ENCODE measurements around the gene IL18BP.

IL18BP gene

GRCh38 chr11:71998649-71999310, at the start of gene IL18BP:
IL18BP (plus strand) TSS chr11:71998909; CDS start chr11:71999985, 1,076 bp downstream.
- no peak for ATAC-seq
- TF ChIP-seq ARNTL (CRISPR knock-in tag; IDR thresholded peaks at IDR 0.05; ENCODE audit: borderline replicate concordance, low read depth) = no peak
- TF ChIP-seq OSR1 (CRISPR knock-in tag; IDR thresholded peaks at IDR 0.05) = no peak
- TF ChIP-seq SNAI2 (CRISPR knock-in tag; IDR thresholded peaks at IDR 0.05) = no peak
- no peak for TF ChIP-seq RARB (CRISPR knock-in tag; IDR thresholded peaks at IDR 0.05)
- TF ChIP-seq GLIS3 (CRISPR knock-in tag; IDR thresholded peaks at IDR 0.05) = no peak
- no peak for TF ChIP-seq ZNF565 (CRISPR knock-in tag; conservative IDR thresholded peaks at IDR 0.05; ENCODE audit: low read depth)
- TF ChIP-seq TOX (CRISPR knock-in tag; IDR thresholded peaks at IDR 0.05; ENCODE audit: borderline replicate concordance) = no peak
- TF ChIP-seq, protein P1, sequence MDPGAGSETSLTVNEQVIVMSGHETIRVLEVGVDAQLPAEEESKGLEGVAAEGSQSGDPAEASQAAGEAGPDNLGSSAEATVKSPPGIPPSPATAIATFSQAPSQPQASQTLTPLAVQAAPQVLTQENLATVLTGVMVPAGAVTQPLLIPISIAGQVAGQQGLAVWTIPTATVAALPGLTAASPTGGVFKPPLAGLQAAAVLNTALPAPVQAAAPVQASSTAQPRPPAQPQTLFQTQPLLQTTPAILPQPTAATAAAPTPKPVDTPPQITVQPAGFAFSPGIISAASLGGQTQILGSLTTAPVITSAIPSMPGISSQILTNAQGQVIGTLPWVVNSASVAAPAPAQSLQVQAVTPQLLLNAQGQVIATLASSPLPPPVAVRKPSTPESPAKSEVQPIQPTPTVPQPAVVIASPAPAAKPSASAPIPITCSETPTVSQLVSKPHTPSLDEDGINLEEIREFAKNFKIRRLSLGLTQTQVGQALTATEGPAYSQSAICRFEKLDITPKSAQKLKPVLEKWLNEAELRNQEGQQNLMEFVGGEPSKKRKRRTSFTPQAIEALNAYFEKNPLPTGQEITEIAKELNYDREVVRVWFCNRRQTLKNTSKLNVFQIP (CRISPR knock-in tag; IDR thresholded peaks at IDR 0.05; ENCODE audit: borderline replicate concordance, low read depth) = no peak
- no peak for TF ChIP-seq BACH2 (CRISPR knock-in tag; IDR thresholded peaks at IDR 0.05; ENCODE audit: borderline replicate concordance)
- TF ChIP-seq ZNF8 (CRISPR knock-in tag; IDR thresholded peaks at IDR 0.05) = no peak
- TF ChIP-seq ISL1 (CRISPR knock-in tag; IDR thresholded peaks at IDR 0.05) = no peak
- no peak for TF ChIP-seq TCF4 (CRISPR knock-in tag; IDR thresholded peaks at IDR 0.05; ENCODE audit: borderline replicate concordance)
- TF ChIP-seq CSDC2 (CRISPR knock-in tag; IDR thresholded peaks at IDR 0.05) = no peak
- TF ChIP-seq ESRRG (CRISPR knock-in tag; IDR thresholded peaks at IDR 0.05) = no peak
- TF ChIP-seq TSHZ2 (CRISPR knock-in tag; IDR thresholded peaks at IDR 0.05) = no peak
- no peak for TF ChIP-seq ZFP3 (CRISPR knock-in tag; IDR thresholded peaks at IDR 0.05)
- TF ChIP-seq ZFP30 (CRISPR knock-in tag; IDR thresholded peaks at IDR 0.05) = no peak
- TF ChIP-seq, protein P2, sequence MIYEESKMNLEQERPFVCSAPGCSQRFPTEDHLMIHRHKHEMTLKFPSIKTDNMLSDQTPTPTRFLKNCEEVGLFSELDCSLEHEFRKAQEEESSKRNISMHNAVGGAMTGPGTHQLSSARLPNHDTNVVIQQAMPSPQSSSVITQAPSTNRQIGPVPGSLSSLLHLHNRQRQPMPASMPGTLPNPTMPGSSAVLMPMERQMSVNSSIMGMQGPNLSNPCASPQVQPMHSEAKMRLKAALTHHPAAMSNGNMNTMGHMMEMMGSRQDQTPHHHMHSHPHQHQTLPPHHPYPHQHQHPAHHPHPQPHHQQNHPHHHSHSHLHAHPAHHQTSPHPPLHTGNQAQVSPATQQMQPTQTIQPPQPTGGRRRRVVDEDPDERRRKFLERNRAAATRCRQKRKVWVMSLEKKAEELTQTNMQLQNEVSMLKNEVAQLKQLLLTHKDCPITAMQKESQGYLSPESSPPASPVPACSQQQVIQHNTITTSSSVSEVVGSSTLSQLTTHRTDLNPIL (CRISPR knock-in tag; IDR thresholded peaks at IDR 0.05; ENCODE audit: low read depth) = no peak
- TF ChIP-seq, protein P3, sequence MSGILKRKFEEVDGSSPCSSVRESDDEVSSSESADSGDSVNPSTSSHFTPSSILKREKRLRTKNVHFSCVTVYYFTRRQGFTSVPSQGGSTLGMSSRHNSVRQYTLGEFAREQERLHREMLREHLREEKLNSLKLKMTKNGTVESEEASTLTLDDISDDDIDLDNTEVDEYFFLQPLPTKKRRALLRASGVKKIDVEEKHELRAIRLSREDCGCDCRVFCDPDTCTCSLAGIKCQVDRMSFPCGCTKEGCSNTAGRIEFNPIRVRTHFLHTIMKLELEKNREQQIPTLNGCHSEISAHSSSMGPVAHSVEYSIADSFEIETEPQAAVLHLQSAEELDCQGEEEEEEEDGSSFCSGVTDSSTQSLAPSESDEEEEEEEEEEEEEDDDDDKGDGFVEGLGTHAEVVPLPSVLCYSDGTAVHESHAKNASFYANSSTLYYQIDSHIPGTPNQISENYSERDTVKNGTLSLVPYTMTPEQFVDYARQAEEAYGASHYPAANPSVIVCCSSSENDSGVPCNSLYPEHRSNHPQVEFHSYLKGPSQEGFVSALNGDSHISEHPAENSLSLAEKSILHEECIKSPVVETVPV (CRISPR knock-in tag; IDR thresholded peaks at IDR 0.05) = no peak
- TF ChIP-seq ZC3H10 (CRISPR knock-in tag; IDR thresholded peaks at IDR 0.05) = no peak

GRCh38 chr11:71949034-71949433, 49.7 kb upstream of the IL18BP start:
- TF ChIP-seq ESRRG (CRISPR knock-in tag; IDR thresholded peaks at IDR 0.05) (no peak), PPARA (CRISPR knock-in tag; IDR thresholded peaks at IDR 0.05; ENCODE audit: borderline replicate concordance) (no peak), BACH2 (CRISPR knock-in tag; IDR thresholded peaks at IDR 0.05; ENCODE audit: borderline replicate concordance) (no peak), ISL1 (CRISPR knock-in tag; IDR thresholded peaks at IDR 0.05) (no peak), ARNTL (CRISPR knock-in tag; IDR thresholded peaks at IDR 0.05; ENCODE audit: borderline replicate concordance, low read depth) (no peak)
- TF ChIP-seq, protein P3 (CRISPR knock-in tag; IDR thresholded peaks at IDR 0.05) = no peak
- TF ChIP-seq, protein P2 (CRISPR knock-in tag; IDR thresholded peaks at IDR 0.05; ENCODE audit: low read depth) = no peak
- TF ChIP-seq, protein P1 (CRISPR knock-in tag; IDR thresholded peaks at IDR 0.05; ENCODE audit: borderline replicate concordance, low read depth) = no peak
- ATAC-seq = no peak
